Stimulated activated CD8-positive, alpha-beta memory T cell treated with anti-CD3 and anti-CD28 coated beads, Interleukin-2, amount 100 ng/mL, for 1 hour (primary cell): ENCODE results near the gene PHAF1.
"Not testable (repeated sequence)": the region's sequence is repeated elsewhere in the genome, so short reads cannot be mapped to it uniquely, and the experiment has no call there.

Experiments
- DNase-seq, 2 donors: peaks; one replicate each; pipeline ENCODE4 v3.0.0-alpha.2; 2020; ENCODE audit warnings: low read depth in 2 of 2

Gene PHAF1

GRCh38 chr16:67105246-67105645 is 4.5 kb upstream of the PHAF1 start:
- DNase-seq = no peak

GRCh38 chr16:67105881-67106280 is 3.9 kb upstream of the PHAF1 start:
- no peak for DNase-seq

DNA sequence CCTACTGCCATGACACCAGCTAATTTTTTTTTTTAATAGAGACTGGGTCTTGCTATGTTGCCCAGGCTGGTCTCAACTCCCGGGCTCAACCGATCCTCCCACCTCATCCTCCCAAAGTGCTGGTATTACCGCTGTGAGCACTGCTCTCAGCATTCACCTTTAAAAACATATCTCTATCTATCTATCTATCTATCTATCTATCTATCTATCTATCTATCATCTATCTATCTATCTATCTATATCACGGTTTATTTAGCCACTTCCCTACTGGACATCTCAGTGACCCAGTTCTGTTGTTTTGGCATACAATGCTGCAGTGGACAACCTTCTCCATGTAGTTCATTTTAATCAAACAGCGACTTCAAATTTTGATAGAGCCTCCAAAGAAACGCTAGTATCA is 1.3 kb upstream of the PHAF1 start:
- no peak for DNase-seq

DNA sequence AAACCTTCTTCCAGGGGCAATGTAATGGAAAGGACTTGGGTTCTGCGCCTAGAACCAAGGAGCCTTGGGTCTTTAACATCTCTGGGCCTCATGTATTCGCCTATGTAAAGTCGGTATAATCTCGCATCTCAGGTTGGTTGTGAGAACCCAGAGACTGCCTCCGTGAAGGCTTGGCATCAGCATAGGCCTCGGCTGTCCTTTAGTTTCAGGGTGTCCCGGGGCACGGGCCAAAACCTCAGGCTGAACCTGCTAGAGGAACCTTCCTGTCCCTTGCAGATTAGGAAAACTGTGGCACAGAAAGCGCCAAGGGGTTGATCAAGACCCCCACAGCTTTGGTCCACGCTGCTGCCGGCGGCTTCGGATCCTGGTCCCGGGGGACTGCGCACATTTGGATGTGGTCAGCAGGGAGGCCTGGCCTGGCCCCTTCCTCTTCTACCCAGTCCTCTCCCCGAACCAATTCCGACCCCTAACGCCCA is 772 bp upstream of the PHAF1 start:
- no peak for DNase-seq

GRCh38 chr16:67111951-67112444 is 2.3 kb downstream of the PHAF1 start:
- DNase-seq = no peak

DNA sequence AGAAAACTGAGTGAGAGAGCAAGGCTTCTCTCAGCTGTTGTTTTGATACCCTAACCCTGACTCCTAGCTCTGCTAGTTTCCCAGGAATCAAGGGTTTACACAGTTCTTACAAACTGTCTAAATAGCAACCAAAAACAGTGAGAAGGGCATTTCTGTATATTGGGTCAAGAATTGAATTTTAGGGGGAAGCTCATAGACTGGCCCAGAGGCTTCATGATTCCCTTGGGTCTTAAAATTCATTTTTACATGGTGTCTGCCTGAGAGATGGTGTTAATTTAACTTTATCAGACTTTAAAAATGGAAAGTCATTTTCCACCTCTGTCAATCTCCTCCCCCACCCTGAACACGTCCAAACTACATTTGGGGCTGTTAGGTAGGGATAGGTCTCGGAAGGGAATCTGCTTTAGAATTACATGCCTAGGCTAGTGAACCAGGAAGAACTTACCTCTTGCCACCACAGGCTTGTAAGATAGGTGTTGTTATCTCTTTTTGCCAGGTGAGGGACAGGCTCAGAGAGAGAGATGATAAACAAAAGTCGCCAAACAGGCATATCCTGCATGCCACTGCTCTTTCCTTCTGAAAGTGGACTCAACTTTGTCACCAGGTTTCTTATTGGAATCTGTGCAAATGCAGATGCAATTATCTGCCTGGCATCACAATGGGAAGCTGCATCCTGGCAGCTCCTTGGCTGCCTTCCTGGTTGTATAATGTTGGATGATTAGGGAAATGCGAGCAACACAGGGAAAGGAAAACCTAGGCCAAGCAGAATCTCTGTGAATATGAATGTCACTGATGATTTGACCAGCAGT is 3.1 kb downstream of the PHAF1 start:
- DNase-seq = no peak

DNA sequence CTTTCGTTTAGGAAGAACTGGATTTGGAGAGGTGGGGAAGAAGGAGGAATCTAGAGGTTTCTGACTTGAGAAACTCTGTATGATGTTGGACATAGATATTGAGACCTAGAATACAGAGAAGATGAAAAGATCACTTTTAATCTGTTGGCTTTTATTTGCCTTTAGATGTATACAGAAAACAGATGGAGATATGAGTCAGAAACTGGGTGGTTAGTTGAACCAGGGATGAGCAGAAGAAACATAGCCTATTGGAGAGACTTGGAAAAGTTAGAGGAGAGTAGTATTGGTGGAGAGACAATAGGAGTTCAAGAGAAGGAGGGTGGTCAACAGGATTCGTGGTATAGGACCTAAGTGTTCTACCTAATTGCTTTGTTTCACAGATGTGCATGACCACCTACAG is 5.1 kb downstream of the PHAF1 start:
- no peak for DNase-seq

DNA sequence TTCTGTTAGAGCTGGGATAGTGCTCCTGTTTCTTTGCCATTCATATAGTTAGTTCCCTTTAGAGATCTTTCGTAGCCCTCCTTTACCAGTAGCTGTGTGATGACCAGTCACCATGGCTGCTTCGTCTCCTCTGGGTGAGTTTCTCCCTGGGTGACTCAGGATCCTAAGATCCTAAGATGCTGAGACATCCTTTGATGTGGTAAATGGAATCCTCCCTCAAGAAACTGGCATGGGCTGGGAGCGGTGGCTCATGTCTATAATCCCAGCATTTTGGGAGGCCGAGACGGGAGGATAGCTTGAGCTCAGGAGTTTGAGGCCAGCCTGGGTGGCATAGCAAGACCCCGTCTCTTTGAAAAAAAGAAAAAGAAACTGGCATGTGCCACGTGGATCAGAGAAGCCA is 5.9 kb downstream of the PHAF1 start:
- DNase-seq = no peak

DNA sequence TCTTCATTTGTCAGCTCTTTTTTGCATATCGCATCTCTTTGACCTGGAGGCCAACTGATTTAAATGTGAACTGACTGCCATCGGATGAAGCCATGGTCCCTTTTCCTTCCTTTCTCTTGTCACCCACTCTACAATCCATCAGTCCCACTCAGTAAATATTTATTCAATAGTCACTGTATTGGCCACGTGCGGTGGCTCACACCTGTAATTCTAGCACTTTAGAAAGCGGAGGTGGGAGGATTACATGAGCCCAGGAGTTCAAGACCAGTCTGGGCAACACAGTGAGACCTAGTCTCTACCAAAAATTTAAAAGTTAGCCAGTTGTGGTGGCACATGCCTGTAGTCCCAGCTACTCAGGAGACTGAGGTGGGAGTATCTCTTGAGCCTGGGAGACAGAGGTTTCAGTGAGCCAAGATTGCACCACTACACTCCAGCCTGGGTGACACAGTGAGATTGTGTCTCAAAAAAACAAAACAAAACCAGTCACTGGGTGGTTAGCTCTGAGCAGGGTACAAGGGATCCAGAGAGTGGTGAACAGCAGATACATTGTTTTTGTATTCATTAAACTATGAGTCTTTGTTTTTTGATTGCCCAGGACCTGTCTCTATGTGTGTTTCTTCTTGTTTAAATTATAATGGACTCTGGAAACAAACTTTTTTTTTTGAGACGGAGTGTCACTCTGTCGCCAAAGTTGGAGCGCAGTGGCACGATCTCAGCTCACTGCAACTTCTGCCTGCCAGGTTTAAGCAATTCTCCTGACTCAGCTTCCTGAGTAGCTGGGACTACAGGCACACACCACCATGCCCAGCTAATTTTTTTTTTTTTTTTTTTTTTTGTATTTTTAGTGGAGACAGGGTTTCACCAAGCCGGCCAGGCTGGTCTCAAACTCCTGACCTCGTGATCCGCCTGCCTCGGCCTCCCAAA is 6.9 kb downstream of the PHAF1 start:
- DNase-seq = no peak

DNA sequence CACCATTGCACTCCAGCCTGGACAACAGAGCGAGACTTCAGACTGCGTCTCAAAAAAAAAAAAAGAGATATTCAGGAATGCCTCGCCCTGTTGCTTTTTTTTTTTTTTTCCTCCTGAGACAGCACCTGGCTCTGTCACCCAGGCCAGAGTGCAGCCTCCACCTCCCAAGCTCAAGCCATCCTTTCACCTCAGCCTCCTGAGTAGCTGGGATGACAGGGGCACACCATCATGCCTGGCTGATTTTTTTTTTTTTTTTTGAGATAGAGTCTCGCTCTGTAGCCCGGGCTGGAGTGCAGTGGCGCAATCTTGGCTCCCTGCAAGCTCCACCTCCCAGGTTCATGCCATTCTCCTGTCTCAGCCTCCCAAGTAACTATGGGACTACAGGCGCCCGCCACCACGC is 8.0 kb downstream of the PHAF1 start:
- no peak for DNase-seq

DNA sequence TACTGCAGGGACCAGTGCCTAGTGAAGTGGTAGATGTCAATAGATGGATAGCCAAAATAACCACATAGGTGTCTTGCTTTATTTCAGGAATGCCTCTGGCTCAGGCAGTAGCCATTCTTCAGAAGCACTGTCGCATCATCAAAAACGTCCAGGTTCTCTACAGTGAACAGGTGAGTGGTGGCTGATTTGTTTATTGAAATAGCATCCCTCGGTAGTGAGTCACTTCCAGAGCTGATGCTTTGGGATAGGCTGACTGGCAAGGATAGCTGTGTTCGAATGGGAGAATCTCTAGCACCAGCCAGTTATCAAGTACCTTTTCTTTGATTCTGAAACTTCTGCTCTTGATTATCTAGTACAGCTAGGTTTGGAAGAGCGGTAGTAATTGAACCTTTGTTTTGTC is 10.3 kb downstream of the PHAF1 start:
- no peak for DNase-seq

GRCh38 chr16:67122799-67123198 is 13.1 kb downstream of the PHAF1 start:
- not testable (repeated sequence) for DNase-seq

DNA sequence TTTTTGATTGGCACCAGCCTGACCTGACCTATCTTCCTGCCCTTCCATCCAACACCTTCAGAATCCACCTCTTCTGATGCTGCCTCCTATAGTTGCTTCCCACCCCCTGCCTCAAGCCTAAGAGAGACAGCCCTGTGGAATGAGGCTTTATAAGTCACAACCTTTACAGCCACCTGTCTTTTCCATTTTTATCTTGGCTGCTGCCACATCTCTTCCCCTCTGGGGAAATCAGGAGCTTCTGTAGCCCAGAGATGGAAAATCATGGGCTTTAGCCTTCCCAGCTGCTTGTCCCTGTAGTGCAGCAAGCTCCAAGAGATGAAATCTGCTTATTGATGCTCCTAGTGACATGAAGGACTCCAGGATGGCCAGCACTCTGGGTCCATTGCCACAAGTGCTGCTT is 18.7 kb downstream of the PHAF1 start:
- DNase-seq = no peak

DNA sequence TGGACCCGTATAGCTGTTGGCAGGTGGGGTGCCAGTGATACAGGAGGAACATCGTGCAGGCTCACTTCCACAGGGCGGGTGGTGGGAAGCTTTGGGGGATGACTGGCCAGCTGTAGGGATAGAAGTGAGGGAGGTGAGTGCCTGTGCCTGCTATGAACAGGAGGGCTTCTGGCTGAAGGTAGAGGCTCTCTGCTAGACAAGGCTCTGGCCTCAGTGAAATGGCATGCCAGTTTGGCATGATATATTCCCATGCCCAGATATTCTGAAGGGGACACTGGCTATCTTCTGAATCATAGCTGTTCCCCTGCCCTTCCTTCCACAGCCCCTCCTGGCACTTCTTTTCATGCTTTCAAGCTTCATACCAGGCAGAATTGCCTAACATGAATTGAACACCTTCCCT is 19.1 kb downstream of the PHAF1 start:
- DNase-seq = no peak

GRCh38 chr16:67129422-67129821 is 19.7 kb downstream of the PHAF1 start:
- DNase-seq = no peak

- no peak for DNase-seq
Observed at GRCh38 chr16:67137605-67138004, 27.9 kb downstream of the PHAF1 start.

GRCh38 chr16:67141391-67141790 is 31.6 kb downstream of the PHAF1 start:
- DNase-seq = no peak

DNA sequence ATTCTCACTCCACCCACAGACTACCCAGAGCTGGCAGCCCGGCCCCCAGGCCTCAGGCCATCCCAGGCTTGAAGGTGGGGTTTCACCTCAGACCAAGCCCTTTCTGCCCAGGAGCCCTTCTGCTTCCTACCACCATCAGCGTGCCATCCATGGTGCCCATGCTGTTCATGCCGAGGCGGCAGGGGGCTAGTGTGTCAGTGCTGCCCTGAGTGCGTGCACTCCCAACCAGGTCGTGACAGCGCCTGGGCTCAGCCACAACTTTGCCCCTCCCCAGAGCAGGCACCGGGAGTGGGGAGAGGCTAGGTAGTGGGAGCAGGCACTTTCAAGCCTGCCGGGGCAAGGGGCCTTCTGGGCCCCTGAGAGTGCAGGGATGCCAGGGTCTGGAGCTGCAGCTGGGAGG is 32.6 kb downstream of the PHAF1 start:
- DNase-seq = no peak

- DNase-seq = no peak
Observed at GRCh38 chr16:67144943-67145342, 35.2 kb downstream of the PHAF1 start.

- no peak for DNase-seq
Observed at GRCh38 chr16:67145746-67146145, 36.0 kb downstream of the PHAF1 start.

GRCh38 chr16:67146523-67147357 is 37.0 kb downstream of the PHAF1 start:
- DNase-seq = no peak
